ENCODE results near the gene LRTM2.

LRTM2 gene

GRCh38 chr12:1827826-1828805 is 7.8 kb downstream of the LRTM2 start:
- in situ Hi-C loops (cut with MboI; ENCODE audit: low pct_unique_long_range_greater_than_20kb, low sequenced_read_pairs, unreplicated experiment): no loop called here
- no peak for TF ChIP-seq CTCF (IDR thresholded peaks at IDR 0.05; ENCODE audit: extremely low read depth, insufficient read depth, missing control alignments)
- no peak for DNase-seq (ENCODE audit: low spot score)

GRCh38 chr12:1828856-1829255 is 8.5 kb downstream of the LRTM2 start:
- DNase-seq (ENCODE audit: low spot score): no peak
- no peak for TF ChIP-seq CTCF (IDR thresholded peaks at IDR 0.05; ENCODE audit: extremely low read depth, insufficient read depth, missing control alignments)
- in situ Hi-C loops (cut with MboI; ENCODE audit: low pct_unique_long_range_greater_than_20kb, low sequenced_read_pairs, unreplicated experiment): no loop called here

GRCh38 chr12:1829306-1829900 is 9.0 kb downstream of the LRTM2 start:
- TF ChIP-seq CTCF (IDR thresholded peaks at IDR 0.05; ENCODE audit: extremely low read depth, insufficient read depth, missing control alignments): no peak
- DNase-seq (ENCODE audit: low spot score): no peak
- in situ Hi-C loops (cut with MboI; ENCODE audit: low pct_unique_long_range_greater_than_20kb, low sequenced_read_pairs, unreplicated experiment): no loop called here

GRCh38 chr12:1830401-1830845 is 10.1 kb downstream of the LRTM2 start:
- no peak for TF ChIP-seq CTCF (IDR thresholded peaks at IDR 0.05; ENCODE audit: extremely low read depth, insufficient read depth, missing control alignments)
- DNase-seq (ENCODE audit: low spot score): no peak
- in situ Hi-C loops (cut with MboI; ENCODE audit: low pct_unique_long_range_greater_than_20kb, low sequenced_read_pairs, unreplicated experiment): no loop called here

GRCh38 chr12:1830981-1831963 is 10.9 kb downstream of the LRTM2 start:
- in situ Hi-C loops (cut with MboI; ENCODE audit: low pct_unique_long_range_greater_than_20kb, low sequenced_read_pairs, unreplicated experiment): no loop called here
- TF ChIP-seq CTCF (IDR thresholded peaks at IDR 0.05; ENCODE audit: extremely low read depth, insufficient read depth, missing control alignments): no peak
- peak; percentile 69 for DNase-seq (ENCODE audit: low spot score)

Measured in GM13977 (cell line).